GM19463 (cell line): ENCODE data around the gene CACNA1H.

Source experiments
- ATAC-seq: cut with Tn5 transposase; IDR thresholded peaks from one replicate; pipeline ENCODE4 v1.9.1; 2021; ENCODE audit warnings: mild to moderate bottlenecking, moderate library complexity; ENCODE audit not compliant: unreplicated experiment

Gene CACNA1H

DNA sequence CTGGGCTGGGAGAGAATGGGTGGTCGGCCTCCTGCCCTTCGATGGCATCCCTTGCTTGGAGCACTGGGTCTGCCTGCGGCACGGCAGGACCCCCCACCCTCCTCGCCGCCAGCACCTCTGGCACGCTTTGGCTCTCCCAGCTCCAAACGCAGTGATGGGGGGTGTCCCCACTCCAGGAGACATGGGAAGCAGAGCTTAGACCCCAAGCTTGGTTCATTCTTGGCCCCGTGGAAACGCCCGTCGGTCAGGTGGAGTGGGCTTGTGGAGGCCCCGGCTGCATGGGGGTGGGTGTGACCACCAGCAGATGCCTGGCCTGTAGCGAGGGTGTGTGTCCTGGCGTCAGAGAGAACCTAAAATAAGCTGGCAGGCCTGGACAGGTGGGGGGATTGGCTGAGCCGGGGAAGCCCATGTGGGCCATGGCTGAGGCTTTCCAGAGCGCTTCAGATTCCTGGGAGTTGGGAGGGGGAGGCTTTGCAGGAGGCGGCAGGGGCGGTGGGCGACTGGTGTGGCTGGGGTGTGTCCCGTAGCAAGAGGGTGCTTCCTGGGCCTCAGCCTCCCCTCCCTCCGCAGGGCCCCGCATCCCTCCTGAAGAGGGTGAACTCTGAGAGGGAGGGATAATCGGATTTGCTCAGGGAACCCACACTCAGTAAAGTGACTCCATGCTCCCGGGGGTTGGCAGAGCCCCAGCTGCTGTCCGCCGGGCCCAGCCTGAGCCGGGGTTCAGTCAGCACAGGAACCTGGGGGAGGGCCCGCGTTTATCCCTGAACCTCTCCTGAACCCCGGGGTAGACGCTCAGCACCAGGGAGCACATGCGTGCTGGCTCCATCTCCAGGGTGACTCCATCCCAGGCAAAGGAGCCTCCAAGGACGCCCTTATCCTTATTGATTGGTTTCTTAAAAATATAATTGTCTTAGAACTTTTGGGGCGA lies 3.4 kb downstream of the CACNA1H start:
- ATAC-seq, result no peak

DNA sequence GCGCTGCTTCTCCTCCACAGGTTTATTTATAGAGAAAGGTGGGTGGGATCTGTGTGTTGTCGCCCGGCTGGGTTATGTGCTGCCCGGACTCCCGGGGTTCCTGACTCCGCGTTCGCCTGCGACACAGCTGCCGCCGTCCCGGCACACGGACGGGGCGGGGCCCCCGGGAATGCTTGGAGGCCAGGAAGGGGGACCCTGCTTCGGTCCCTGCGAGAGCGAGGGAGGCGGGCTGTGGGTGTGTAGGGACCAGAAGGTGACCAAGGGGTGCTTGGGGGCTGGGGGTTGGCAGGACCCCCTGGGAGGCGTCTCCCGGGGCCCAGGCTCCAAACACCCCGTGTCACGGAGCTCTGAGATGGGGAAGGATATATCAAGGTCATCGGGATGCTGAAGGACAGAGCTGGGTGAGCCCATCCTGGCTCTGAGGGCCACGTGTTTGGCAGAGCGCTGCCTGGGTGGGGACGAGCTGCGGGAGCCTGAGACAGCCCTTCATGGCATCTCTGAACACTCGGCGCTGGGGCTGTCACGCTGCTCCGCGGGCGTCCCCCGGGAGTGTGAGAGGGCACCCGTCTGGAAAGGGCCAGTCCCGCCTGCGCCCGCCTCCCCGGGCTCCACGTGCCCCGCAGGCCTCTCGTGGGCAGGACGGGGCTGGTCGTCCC lies 4.2 kb downstream of the CACNA1H start:
- no peak for ATAC-seq

DNA sequence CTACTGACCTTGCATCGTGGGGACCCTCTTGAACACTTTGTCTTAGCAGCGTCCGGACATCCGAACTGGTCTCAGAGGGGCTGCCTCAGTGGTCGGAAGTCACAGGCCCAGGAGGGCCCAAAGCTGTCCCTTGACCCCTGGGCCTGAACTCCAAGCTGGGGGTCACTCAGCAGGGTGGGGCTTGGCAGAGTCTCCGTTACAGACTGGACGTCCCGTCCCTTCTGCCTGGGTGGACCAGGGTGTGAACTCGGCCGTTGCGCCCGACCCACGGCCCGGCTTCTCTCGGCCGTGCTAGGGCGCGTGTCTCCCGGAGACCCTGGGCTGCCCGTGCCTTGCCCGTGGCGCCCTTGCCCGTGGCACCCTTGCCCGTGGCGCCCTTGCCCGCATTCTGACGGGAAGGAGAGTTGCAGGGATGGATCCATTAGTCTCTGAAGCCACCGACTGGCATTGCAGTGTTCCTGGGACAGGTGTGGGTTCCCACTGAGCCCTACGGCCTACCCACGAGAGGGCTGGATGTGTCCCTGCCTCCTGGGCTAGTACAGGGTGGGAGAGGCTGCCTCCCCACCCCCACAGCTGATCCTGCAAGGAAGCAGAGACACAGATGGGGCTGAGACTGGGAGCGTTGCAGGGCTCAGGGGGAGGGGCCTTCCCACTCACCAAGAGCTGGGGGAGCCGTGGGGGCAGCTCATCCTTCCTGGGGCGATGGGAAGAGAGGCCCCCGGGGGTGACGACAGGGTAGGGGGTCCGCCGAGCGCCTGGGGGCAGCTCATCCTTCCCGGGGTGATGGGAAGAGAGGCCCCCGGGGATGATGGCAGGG lies 4.9 kb downstream of the CACNA1H start:
- no peak for ATAC-seq

DNA sequence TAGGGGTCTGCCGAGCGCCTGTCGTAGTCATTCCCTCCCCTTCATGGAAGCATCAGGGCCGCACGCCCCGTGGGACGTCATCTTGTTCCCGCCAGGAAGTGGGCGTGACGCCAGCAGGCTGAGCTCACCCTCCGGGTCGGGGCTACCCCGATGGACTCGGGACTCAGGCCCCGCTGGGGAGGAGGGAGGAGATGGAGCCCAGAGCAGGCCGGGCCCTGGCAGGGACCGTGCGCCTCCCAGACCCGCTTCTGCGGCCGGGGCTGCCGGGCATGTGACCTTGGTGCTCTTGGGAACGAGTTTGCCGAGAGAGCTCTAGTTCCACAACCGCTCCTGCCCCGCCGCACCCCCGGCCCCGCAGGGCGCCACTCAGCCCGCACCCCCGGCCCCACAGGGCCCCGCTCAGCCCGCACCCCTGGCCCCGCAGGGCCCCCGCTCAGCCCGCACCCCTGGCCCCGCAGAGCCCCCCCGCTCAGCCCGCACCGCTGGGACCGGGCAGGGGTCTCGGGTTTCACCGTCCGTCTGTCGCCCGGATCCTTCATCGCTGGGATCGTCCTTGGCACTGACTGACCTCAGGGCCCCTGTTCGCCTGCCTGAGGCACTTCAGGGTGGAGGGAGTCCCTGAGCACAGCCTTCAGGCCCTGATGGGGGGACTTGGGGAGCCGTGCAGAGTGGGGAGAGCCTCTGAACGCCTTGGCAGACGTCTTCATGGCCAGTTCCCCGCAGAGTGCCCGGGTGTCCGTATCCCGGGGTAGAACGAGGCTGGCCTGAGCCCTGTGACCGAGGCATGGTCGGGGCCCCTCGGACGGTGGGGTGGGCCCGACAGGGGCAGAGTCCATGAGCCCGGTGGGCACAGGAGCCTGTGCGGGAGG lies 5.8 kb downstream of the CACNA1H start:
- no peak for ATAC-seq

DNA sequence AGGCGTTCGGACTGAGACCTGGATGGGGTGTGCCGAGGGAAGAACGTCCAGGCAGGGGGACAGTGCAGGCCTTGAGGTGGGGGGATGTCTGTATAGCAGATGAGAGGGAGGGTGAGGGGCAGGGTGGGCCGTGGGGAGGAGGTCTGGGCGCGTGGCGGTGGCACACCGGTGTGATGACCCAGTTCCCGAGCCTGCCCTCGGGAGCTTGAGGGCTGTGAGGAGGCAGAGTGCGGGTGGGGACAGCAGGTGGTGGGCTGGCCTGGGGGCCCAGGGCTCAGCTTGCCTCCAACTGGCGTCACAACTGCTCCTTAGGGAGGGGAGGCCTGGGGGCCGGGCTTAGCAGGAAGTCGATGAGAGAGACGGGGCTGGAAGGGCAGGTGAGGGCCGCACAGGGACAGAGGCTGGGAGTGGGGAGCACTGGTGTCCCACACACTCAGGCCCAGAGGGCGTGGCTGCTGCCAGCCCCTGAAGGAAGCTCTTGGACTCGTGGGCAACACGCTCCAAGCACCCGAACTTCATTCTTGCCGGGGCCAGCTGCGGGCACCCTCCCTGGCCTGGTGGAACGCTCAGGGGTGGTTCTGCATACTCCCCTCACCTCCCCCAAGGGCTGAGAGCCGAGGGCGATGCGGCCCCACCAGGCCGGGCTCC lies 6.5 kb downstream of the CACNA1H start:
- ATAC-seq, result no peak

DNA sequence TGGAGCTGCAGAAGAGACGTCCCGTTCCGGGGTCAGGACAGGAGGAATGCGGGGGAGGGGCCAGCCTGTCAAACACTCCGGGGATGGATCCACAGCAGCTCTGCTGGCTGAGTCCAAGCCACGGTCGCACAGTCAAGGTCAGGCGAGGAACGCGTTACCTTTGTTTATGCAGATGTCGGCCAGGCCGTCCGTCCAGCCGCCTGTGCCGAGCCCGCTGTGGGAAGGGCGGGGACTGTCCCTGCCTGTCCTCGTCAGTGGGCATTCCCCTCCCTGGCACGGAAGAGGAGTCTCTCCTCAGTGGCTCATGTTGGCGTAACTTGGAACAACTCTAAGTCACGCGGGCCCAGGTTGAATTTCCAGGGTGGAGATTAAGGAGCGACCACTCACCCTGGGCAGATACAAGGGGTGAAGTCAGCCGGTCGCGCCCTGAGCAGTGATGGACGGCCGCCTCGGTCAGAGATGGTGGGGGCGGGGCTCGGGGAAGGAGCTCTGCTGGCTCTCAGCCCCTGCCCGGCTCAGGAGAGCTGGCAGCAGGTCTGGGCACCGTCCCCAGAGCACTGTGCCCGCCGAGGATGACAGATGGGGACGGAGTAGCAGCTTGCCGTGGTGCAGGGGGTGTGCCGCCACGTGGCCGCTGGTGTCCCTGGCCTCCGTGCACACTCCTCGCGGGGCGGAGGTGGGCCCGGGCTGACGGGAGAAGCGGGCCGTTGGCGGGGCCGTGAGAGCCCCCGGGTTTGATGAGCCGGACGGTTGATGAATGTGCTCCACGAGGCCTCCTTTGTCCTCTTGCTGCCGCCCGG lies 7.3 kb downstream of the CACNA1H start:
- ATAC-seq, result no peak

DNA sequence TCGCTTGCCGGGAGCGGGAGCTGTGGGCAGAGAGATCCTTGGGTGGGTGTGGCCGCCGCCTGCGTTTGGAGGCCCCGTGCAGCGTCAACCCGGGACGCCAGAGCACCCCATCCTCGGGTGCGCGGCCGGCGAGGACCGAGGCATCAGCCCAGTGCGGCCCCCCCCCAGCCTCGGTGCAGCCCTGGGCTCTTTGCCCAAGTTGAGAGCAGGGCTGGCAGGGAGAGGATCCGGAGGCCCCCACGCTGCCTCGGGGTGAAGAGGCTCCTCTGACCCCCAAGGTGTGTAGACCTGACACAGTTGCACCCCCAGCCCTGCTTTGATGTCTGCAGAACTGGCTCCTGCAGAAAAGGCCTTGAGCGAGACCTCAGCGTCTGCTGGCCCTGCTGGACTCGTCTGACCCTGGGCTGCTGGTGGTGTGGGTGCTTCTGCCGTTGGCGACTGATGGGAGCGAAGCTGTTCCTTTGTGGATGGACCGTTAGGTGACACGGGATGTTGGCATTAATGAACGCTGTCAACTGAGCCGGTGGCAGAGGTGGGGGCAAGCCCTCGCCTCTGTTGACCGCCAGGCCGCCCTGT lies 8.0 kb downstream of the CACNA1H start:
- ATAC-seq, result no peak

DNA sequence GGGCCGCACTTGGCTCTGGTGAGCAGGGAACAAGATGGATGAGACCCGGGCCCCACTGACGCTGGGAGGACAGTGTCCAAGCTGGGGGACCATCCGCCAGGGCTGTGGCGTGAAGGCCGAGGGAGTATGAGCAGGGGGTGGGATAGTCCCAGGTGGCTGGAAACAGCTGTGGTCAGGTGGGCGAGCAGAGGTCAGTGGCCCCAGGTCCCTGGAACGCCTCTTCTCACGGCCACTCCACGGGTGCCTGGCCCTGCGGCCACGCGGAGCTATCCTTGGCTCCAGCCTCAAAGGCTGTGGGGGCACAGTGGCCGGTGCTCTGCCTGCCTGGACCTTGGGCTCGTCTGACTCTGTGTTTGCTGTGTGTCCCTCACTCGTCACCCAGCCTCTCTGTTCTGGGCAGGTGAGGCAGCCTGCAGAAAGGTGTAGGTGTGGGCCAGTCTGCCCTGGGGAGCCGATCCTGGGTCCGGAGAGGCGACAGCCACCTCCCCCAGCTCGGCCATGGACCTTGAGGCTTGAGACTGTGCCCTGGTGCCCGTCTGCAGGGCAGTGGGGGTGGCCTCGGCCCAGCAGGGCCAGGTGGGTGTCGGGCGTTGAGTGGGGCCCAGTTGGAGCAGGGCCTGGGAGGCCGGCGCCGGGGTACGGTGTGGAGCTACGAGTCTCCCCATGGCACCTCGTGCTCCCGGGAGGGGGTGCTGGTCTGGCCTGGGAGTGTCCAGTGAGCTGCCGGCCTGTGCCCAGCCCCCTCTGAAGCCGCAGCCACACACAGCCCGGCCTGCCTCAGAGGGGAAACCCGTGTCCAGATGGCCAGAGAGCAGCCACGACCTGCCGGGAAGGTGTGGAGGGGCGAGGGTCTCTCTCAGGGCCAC lies 10.0 kb downstream of the CACNA1H start:
- no peak for ATAC-seq

DNA sequence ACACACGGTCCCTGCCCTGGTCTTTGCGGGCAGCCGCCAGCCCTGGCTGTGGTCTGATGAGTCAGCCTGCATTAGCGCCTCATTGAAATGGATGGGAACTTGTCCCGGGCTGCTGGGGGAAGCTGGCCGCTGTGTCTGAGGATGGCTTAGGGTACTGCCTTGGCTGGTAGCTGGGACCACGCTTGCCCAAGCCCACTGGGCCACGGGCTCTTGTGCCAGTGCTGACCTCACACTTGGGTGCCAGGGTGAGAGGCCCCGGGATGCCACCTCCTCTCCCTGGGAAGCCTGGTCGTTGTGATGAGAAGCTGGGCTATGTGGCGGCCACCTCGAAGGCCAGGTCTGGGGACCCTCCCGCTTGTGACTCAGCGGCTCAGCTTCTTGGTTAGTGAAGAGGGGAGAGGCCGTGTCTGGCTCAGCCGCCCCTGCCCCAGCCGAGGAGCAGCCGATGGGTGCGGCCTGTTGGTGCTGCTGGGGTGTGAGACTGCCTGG lies 10.7 kb downstream of the CACNA1H start:
- no peak for ATAC-seq

DNA sequence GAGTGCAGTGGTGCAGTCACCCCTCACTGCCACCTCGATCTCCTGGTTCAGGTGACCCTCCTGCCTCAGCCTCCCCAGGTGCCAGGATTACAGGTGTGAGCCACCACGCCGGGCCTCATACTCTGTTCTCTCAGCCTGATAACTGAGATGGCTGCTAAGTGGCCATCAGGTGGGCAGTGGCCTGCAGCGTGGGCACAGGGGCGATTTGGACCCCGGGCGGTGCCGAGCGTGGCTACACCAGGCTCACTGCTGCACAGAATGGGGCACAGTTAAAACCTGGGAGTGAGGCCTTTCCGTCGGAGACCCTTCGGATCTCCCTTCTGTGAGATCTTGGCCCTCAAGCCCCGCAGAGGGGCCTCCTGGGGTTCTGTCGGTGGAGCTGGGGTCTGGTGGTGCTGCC lies 11.5 kb downstream of the CACNA1H start:
- no peak for ATAC-seq

DNA sequence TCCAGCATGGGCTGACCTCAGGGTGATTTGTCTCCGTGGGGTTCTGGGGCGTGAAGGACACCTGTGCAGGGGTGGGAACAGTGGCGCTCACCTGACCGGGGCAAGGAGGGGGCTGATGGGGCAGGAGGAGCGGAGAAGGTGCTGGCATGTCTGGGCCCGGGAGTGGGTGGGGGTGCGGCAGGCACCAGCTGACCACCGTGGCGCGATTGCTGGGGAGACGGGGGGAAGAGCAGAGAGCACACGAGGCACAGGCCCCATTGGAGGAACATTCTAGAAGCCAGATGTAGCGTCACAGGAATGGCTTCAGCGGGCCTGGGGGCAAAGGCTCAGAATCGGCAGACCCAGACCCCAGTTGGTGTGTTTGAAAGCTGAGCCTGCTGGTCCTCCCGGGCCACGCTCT lies 12.1 kb downstream of the CACNA1H start:
- no peak for ATAC-seq

DNA sequence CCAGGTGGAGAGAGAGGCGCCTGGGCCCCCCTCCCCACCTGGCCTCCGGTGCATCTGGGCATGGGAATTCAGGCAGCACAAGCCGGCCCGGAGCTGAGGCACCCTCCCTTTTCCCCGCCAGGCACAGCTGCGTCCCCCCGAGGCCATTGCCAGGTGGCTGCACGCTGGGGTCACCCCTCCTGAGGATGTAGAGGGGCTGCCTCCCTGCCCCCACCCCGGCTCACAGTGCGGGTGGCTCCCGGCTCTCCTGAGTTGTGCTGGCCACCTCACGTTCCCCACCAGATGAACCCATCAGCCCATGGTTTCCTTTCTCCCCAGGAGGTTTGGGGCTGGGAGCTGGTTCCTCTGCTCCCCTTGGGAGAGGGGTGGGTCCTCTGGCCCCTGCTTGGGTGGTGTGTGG lies 12.6 kb downstream of the CACNA1H start:
- no peak for ATAC-seq

DNA sequence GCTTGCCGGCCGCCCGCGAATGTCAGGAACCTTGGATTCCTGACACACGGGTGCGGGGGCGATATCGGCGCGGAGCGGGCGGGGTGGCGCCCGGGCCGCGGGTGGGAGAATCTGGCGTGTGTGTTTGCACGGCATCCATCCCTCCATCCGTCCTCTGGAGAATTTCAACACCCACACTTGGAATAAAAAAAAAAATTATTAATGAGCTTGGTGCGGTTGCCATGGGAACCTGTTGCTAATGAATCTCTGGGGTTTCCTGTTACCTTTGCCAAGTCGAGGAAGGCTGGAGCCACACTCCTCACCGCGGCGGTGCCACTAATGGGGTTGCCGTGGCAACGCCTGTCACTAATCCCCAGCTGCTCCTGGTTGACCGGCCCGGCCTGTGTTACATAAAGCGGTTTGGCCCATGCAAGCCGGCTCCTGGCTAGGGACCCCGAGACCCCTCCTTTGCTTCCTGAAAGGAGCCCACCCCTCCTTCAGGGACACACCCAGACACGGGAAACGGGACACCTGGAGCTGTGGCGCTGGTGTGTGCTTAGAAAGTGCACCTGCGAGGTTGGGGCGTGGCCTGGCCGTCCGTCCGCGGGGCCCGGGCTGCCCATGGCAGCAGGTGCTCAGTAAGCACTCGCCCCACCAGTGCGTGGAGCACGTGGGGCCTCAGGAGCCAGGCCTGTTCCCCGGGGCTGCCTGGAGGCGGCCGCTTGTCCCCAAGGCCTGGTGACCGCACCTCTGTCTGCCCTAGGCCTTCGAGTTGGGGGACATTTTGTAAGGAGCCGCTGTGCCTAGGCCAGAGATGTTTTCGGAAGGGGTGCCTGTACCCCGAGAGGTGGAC lies 14.6 kb downstream of the CACNA1H start:
- no peak for ATAC-seq

DNA sequence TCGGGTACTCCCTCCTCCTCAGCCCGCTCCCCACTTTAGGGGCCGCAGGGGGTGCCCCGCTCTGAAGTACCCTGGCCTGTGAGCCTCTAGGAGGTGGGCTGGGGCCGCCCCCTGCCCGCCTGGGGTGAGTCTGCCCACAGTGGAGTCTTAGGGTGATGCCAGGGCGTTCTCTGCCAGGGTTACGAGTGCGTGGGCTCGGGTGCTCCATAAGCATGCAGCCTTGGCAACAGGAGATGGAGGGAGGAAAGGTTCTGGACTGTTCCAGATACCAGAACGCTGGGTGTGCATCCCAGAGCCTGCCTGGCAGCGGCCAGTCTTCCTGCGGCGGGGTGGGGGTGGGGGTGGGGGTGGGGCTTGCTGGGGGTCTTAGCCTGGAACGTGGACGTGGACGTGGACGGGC lies 15.9 kb downstream of the CACNA1H start:
- ATAC-seq, result no peak

DNA sequence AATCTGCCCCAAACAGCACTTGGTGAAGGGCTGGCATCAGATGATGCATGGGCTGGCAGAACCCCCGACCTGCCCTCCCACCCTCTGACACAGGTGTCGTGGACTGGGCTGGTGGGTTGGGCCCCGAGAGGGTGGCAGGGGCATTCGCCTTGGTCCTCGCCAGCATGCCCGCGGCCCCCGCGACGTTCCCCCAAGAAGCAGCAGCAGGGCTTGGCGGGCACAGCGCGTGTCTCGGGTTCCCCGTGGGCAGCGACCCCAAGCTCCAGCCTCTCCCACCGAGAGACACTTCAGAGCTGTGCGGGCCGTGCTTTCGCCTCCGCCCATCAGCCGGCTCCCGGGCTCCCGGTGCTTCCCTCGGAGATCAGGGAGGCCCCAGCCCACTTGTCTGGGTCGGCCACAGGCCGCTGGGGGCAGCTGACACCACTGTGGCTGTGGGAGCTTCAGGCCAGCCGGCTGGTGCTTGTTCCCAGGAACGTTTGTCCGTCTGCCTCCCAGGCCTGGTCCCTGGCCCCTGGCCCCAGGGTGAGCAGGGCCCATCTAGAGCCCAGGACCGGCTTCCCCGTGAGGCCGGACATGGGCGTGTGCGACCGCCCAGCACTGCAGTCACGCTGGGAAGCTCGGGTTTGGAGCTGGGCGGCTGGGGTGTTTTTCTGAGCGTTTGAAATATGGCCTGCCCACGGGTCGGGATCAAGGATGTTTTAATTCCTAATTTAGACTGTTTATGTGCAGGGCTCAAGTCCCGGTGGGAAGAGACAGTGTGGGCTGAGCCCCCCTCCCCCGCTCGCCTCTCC lies 16.6 kb downstream of the CACNA1H start:
- ATAC-seq, result no peak

DNA sequence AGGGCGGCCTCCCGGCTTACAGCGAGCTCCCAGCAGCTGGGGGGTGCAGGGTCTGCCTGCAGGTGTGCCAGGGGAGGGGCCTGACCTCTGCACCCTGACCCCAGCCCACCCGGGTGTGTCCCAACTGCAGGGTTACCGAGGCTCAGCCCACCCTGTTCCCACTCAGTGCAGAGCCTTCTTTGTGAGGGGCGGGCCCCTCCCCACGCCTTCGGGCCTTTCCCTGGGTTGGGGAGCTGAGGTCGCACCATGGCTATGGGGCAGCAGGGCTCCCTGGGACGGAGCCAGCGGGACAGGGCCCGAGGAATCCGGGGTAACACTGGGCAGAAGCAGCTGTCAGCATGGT lies 17.1 kb downstream of the CACNA1H start:
- no peak for ATAC-seq
